OCI-LY7 (cell line): ENCODE data around the gene STKLD1.

Source experiments
- CTCF ChIP-seq: fragments of 200-600 bp; sonication (generic); conservative IDR thresholded peaks from 2 replicates; pipeline ENCODE4 v1.5.1; 2014; ENCODE audit warnings: mild to moderate bottlenecking, antibody characterized with exemption, low read length, moderate library complexity, mixed read lengths
- EZH2phosphoT487 ChIP-seq: fragments of 200-600 bp; sonication (generic); IDR thresholded peaks from 2 replicates; pipeline ENCODE4 v1.6.1; 2018; ENCODE audit warnings: low read depth, borderline replicate concordance, mild to moderate bottlenecking, mixed run types, antibody characterized with exemption, low read length, moderate library complexity, mixed read lengths

GRCh38 chr9:133361507-133362092 is 14.6 kb upstream of the STKLD1 start:
- TF ChIP-seq CTCF: no peak
- TF ChIP-seq EZH2phosphoT487: no peak
